Tibial nerve (tissue), 4 donors: Measurements from ENCODE around the gene TK2. TPM values are rescaled to one million over a fixed set of nuclear protein-coding genes. Genes with fewer than 3 reads are reported as not detected.
A peak's percentile ranks its signal among the peaks of the same experiment; 100 is the strongest.

ENCODE experiments used
- DNase-seq, 2 donors: peaks; one replicate each; pipeline ENCODE4 v3.0.0-alpha.2; 2019; ENCODE audit warnings: low spot score in 2 of 2
- H3K27ac ChIP-seq, 4 donors: fragments of 200-600 bp; sonication (generic) in 3 of 4; one replicate each; pipeline ENCODE4 v1.5.1; 2017 to 2019; ENCODE audit warnings: mild to moderate bottlenecking in 1 of 4
- H3K27me3 ChIP-seq, 2 donors: fragments of 200-600 bp; sonication (generic) in 1 of 2; one replicate each; pipeline versions ENCODE4 v1.5.1 to v1.6.0; 2017 to 2019
- H3K36me3 ChIP-seq, 3 donors: fragments of 200-600 bp; sonication (generic); one replicate each; pipeline ENCODE4 v1.5.1; 2018 to 2019
- H3K4me1 ChIP-seq, 4 donors: fragments of 200-600 bp; sonication (generic) in 3 of 4; one replicate each; pipeline ENCODE4 v1.5.1; 2017 to 2019
- H3K4me3 ChIP-seq, 4 donors: fragments of 200-600 bp; sonication (generic) in 3 of 4; one replicate each; pipeline ENCODE4 v1.5.1; 2017 to 2019; ENCODE audit warnings: mild to moderate bottlenecking in 1 of 4, moderate library complexity in 1 of 4
- H3K9me3 ChIP-seq, 4 donors: fragments of 200-600 bp; sonication (generic) in 3 of 4; one replicate each; pipeline ENCODE4 v1.5.1; 2017 to 2019
- CTCF ChIP-seq, 5 experiments: fragments of 200-600 bp in 3 of 5; fragments of 450-650 bp in 2 of 5; sonication (generic) in 3 of 5; IDR thresholded peaks; one replicate each; pipeline ENCODE4 v1.5.1; 2016 to 2019; ENCODE audit warnings: antibody characterized with exemption in 5 of 5, mild to moderate bottlenecking in 3 of 5, moderate library complexity in 2 of 5
- EP300 ChIP-seq, 2 donors: sonication (generic); formaldehyde crosslinking; IDR thresholded peaks; one replicate each; pipeline ENCODE4 v1.6.1; 2017; ENCODE audit warnings: antibody characterized with exemption in 2 of 2, mild to moderate bottlenecking in 1 of 2
- POLR2A ChIP-seq, 2 donors: fragments of 450-650 bp; IDR thresholded peaks; one replicate each; pipeline ENCODE4 v1.6.1; 2017; ENCODE audit warnings: antibody characterized with exemption in 2 of 2, mild to moderate bottlenecking in 2 of 2, moderate library complexity in 2 of 2
- WGBS, 2 donors: methylation state at CpG; one replicate each; pipeline ENCODE4 v1.1.5; 2018; 5-methylcytosine and 5-hydroxymethylcytosine counted together
- total RNA-seq, 4 donors: library from RNA; depleted of rRNA; stranded (reverse); fragments of >200 nt; gene quantifications; one replicate each; pipeline ENCODE4 v1.1.0, GENCODE V29; 2016

The TK2 gene
- total RNA-seq, 4 donors from 2014 or later, result 42.3 to 81.8 (median 64.7) TPM

GRCh38 chr16:66587881-66588600, 38.1 kb upstream of the TK2 start:
- H3K9me3 ChIP-seq, result no peaks in the 10 kb centered on the region
- WGBS, 2 donors, result 55 to 66% methylated on average over 7 of the region's 7 CpGs
- no peak for TF ChIP-seq CTCF (IDR thresholded peaks at IDR 0.05)
- no peak for TF ChIP-seq POLR2A (IDR thresholded peaks at IDR 0.05)
- TF ChIP-seq EP300 (IDR thresholded peaks at IDR 0.05), result no peak
- H3K36me3 ChIP-seq, result no peaks in the 10 kb centered on the region
- no peak for DNase-seq
- no peak overlapping the region for H3K4me3 ChIP-seq
- no peaks in the 10 kb centered on the region for H3K27me3 ChIP-seq
- peaks cover 0 to 21% (median 5%) of the 10 kb centered on the region in 4 donors for H3K4me1 ChIP-seq
- peak overlapping the region in 1 of 4 donors; percentile 8 for H3K27ac ChIP-seq

GRCh38 chr16:66585481-66586239, 35.7 kb upstream of the TK2 start:
- H3K4me3 ChIP-seq, result no peak overlapping the region
- peaks cover 0 to 29% (median 5%) of the 10 kb centered on the region in 4 donors for H3K4me1 ChIP-seq
- DNase-seq, result no peak
- 66% methylated on average over 10 of the region's 10 CpGs for WGBS, 2 donors
- no peaks in the 10 kb centered on the region for H3K36me3 ChIP-seq
- TF ChIP-seq EP300 (IDR thresholded peaks at IDR 0.05) (peak in 1 of 2 donors; percentile 57), POLR2A (IDR thresholded peaks at IDR 0.05) (no peak), CTCF (IDR thresholded peaks at IDR 0.05) (no peak)
- no peaks in the 10 kb centered on the region for H3K9me3 ChIP-seq
- H3K27ac ChIP-seq, result no peak overlapping the region
- H3K27me3 ChIP-seq, result no peaks in the 10 kb centered on the region

DNA sequence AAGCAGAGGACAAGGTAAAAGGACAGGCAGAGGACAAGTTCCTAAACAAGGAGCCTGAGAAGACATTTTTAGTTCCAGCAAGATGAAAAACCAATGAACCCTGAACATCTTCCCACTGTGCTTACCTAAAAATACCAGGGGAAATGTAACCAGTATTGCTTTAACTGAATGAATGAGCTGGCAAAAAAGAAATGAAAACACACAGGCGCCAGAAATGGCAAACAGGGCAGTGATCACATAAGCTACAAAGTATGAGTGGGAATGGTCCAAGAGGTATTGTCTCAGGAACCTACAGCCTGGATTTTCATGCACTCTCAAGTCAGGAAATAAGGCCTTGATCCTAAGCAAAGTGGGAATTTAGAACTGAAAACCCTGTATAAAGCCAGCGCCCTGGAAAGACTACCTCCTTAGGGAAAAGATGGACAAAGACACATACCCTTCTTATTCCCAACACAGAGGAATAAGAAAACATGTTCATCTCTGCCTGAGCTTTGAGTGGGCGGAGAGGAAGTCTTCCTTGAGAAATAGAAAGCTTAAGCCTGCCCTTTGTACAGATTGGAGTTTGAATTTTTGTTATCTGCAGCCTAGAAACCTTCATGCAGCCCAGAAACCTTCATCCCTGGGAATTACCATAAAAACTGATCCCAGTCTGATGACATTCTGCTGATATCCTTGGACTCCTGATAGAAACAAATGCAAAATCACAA, 31.5 kb upstream of the TK2 start:
- TF ChIP-seq CTCF (IDR thresholded peaks at IDR 0.05), result no peak
- no peak for TF ChIP-seq POLR2A (IDR thresholded peaks at IDR 0.05)
- no peak for TF ChIP-seq EP300 (IDR thresholded peaks at IDR 0.05)
- Histone ChIP-seq H3K4me1 (peaks cover 0 to 30% (median 5%) of the 10 kb centered on the region in 4 donors), H3K9me3 (no peaks in the 10 kb centered on the region), H3K27ac (peak overlapping the region in 2 of 4 donors; percentile 51 to 68), H3K27me3 (peaks cover 0 to 13% of the 10 kb centered on the region in 2 donors), H3K4me3 (no peak overlapping the region), H3K36me3 (no peaks in the 10 kb centered on the region)
- WGBS, 2 donors, result 66 to 76% methylated on average over 3 of the region's 3 CpGs
- no peak for DNase-seq

DNA sequence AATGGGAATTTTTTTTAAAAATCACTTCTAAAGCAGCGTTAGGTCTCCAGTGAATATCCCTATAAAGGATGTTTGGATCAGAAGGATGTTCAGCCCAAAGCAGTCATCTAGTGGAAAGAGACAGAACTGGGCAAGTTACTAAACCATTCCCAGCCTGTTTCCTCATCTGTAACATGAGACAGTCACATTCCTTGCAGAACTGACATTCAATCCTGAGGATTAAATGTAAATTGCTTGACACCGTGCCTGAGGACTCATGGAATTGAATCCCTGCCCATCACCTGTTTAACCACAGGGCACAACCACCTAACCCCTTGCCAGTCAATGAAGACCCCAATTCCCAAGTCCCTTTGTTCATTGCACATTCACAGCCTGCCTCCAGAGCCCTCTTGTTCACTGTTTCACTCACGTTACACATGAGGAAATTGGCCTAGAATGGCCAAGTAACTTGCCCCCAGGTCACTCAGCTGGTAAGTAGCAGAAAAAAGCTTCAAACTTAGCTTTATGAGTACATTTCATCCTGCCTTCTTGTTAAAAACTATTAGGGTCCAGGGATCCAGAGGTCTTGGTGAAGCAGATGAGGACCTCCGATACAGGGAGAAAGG, 30.8 kb upstream of the TK2 start:
- no peaks in the 10 kb centered on the region for H3K9me3 ChIP-seq
- WGBS, 2 donors, result 71 to 72% methylated on average over 4 of the region's 4 CpGs

More for the DNA sequence above, 30.8 kb upstream of the TK2 start:
- no peak overlapping the region for H3K4me3 ChIP-seq
- H3K27me3 ChIP-seq, result peaks cover 0 to 13% of the 10 kb centered on the region in 2 donors
- H3K4me1 ChIP-seq, result peaks cover 0 to 37% (median 5%) of the 10 kb centered on the region in 4 donors
- peak overlapping the region in 2 of 4 donors; percentile 51 to 68 for H3K27ac ChIP-seq
- no peaks in the 10 kb centered on the region for H3K36me3 ChIP-seq
- no peak for DNase-seq
- TF ChIP-seq CTCF (IDR thresholded peaks at IDR 0.05) (no peak), EP300 (IDR thresholded peaks at IDR 0.05) (no peak), POLR2A (IDR thresholded peaks at IDR 0.05) (no peak)
